Uterus (tissue), 4 donors: ENCODE data around the gene SYNE1. TPM values are rescaled to one million over a fixed set of nuclear protein-coding genes. Genes with fewer than 3 reads are reported as not detected.
A peak's percentile ranks its signal among the peaks of the same experiment; 100 is the strongest.

Experiments
- DNase-seq, 2 donors: peaks; one replicate each; pipeline ENCODE4 v3.0.0-alpha.2; 2019 to 2020
- H3K27ac ChIP-seq, 2 donors: fragments of 200-600 bp; sonication (generic); 1 replicate in 1 of 2; 2 replicates in 1 of 2; pipeline ENCODE4 v1.5.1; 2016 to 2018
- H3K27me3 ChIP-seq, 2 donors: fragments of 200-600 bp; sonication (generic); one replicate each; pipeline ENCODE4 v1.5.1; 2018 to 2019; ENCODE audit warnings: control low read depth in 1 of 2
- H3K36me3 ChIP-seq, 2 donors: fragments of 200-600 bp; sonication (generic); one replicate each; pipeline ENCODE4 v1.5.1; 2019; ENCODE audit warnings: control low read depth in 1 of 2
- H3K4me1 ChIP-seq, 2 donors: fragments of 200-600 bp; sonication (generic); one replicate each; pipeline ENCODE4 v1.5.1; 2018 to 2019; ENCODE audit warnings: control low read depth in 1 of 2
- H3K4me3 ChIP-seq, 2 donors: fragments of 200-600 bp; sonication (generic); 1 replicate in 1 of 2; 2 replicates in 1 of 2; pipeline ENCODE4 v1.5.1; 2018 to 2019; ENCODE audit warnings: mild to moderate bottlenecking in 1 of 2
- H3K9me3 ChIP-seq, 2 donors: fragments of 200-600 bp; sonication (generic); one replicate each; pipeline ENCODE4 v1.5.1; 2019; ENCODE audit warnings: control low read depth in 1 of 2
- CTCF ChIP-seq, 4 experiments: fragments of 200-600 bp in 2 of 4; fragments of 450-650 bp in 2 of 4; sonication (generic) in 2 of 4; IDR thresholded peaks; one replicate each; pipeline ENCODE4 v1.5.1; 2016 to 2019; ENCODE audit warnings: antibody characterized with exemption in 4 of 4, mild to moderate bottlenecking in 2 of 4, moderate library complexity in 1 of 4
- POLR2A ChIP-seq, 2 donors: fragments of 450-650 bp; IDR thresholded peaks; one replicate each; pipeline ENCODE4 v1.6.1; 2016; ENCODE audit warnings: antibody characterized with exemption in 2 of 2, mild to moderate bottlenecking in 1 of 2, moderate library complexity in 1 of 2
- intact Hi-C: fragments of 100-400 bp; cut with DNase I; formaldehyde crosslinking; loops from one replicate; pipeline ENCODE4 v1.15.1; 2023; ENCODE audit warnings: low total_unique reads
- total RNA-seq, 4 donors: library from RNA; depleted of rRNA in 3 of 4; stranded (reverse); fragments of >200 nt in 3 of 4; gene quantifications; one replicate each; pipeline versions ENCODE4 v1.1.0 to v1.2.4, GENCODE V29; 2014 to 2023
- donor health status: DM: yes; HTN: yes; CAD: no.

SYNE1 gene
- total RNA-seq, 4 donors from 2014 or later = 134 to 339 (median 181) TPM

GRCh38 chr6:152391179-152391880, 245.8 kb downstream of the SYNE1 start:
- Histone ChIP-seq H3K27me3 (no peaks in the 10 kb centered on the region), H3K4me1 (no peaks in the 10 kb centered on the region), H3K9me3 (no peaks in the 10 kb centered on the region), H3K4me3 (no peak overlapping the region), H3K36me3 (no peaks in the 10 kb centered on the region), H3K27ac (no peak overlapping the region)
- TF ChIP-seq POLR2A (IDR thresholded peaks at IDR 0.05) = no peak
- TF ChIP-seq CTCF (IDR thresholded peaks at IDR 0.05) = no peak
- intact Hi-C loops = no loop called here
- no peak for DNase-seq

GRCh38 chr6:152387091-152387490, 250.1 kb downstream of the SYNE1 start:
- Histone ChIP-seq H3K9me3 (no peaks in the 10 kb centered on the region), H3K4me1 (no peaks in the 10 kb centered on the region), H3K36me3 (no peaks in the 10 kb centered on the region), H3K4me3 (no peak overlapping the region), H3K27me3 (no peaks in the 10 kb centered on the region), H3K27ac (no peak overlapping the region)
- no peak for DNase-seq
- intact Hi-C loops = no loop called here
- TF ChIP-seq POLR2A (IDR thresholded peaks at IDR 0.05) = no peak
- TF ChIP-seq CTCF (IDR thresholded peaks at IDR 0.05) = no peak

- Histone ChIP-seq H3K9me3 (no peaks in the 10 kb centered on the region), H3K36me3 (no peaks in the 10 kb centered on the region), H3K4me3 (no peak overlapping the region), H3K4me1 (no peaks in the 10 kb centered on the region), H3K27ac (no peak overlapping the region), H3K27me3 (no peaks in the 10 kb centered on the region)
- no peak for DNase-seq
- intact Hi-C loops = no loop called here
- no peak for TF ChIP-seq POLR2A (IDR thresholded peaks at IDR 0.05)
- no peak for TF ChIP-seq CTCF (IDR thresholded peaks at IDR 0.05)
Observed at GRCh38 chr6:152386131-152386530, 251.0 kb downstream of the SYNE1 start.

- H3K4me3 ChIP-seq = peak overlapping the region; percentile 38 to 50
- H3K27ac ChIP-seq = peak overlapping the region; percentile 94 to 95
- DNase-seq = peak; percentile 85 to 87
- H3K36me3 ChIP-seq = no peaks in the 10 kb centered on the region
- H3K27me3 ChIP-seq = no peaks in the 10 kb centered on the region
- H3K4me1 ChIP-seq = no peaks in the 10 kb centered on the region
- TF ChIP-seq POLR2A (IDR thresholded peaks at IDR 0.05) = peak; percentile 73 to 78
- TF ChIP-seq CTCF (IDR thresholded peaks at IDR 0.05) = no peak
- H3K9me3 ChIP-seq = no peaks in the 10 kb centered on the region
- intact Hi-C loops = no loop called here
Observed at GRCh38 chr6:152380993-152381898, 255.9 kb downstream of the SYNE1 start.

- TF ChIP-seq CTCF (IDR thresholded peaks at IDR 0.05) (no peak), POLR2A (IDR thresholded peaks at IDR 0.05) (peak; percentile 13 to 24)
- H3K27me3 ChIP-seq = no peaks in the 10 kb centered on the region
- intact Hi-C loops = no loop called here
- H3K9me3 ChIP-seq = no peaks in the 10 kb centered on the region
- H3K4me3 ChIP-seq = peak overlapping the region; percentile 38 to 50
- H3K27ac ChIP-seq = peak overlapping the region; percentile 94 to 95
- no peak for DNase-seq
- H3K4me1 ChIP-seq = no peaks in the 10 kb centered on the region
- no peaks in the 10 kb centered on the region for H3K36me3 ChIP-seq
Observed at GRCh38 chr6:152380351-152380767, 256.8 kb downstream of the SYNE1 start.
